ENCODE data around the gene SLK. TPM values are rescaled to one million over a fixed set of nuclear protein-coding genes. Genes with fewer than 3 reads are reported as not detected.

Gene SLK
- polyA plus RNA-seq, 1 of the 3 experiments (the other 2 are of a cell fraction) = 4.0 TPM

DNA sequence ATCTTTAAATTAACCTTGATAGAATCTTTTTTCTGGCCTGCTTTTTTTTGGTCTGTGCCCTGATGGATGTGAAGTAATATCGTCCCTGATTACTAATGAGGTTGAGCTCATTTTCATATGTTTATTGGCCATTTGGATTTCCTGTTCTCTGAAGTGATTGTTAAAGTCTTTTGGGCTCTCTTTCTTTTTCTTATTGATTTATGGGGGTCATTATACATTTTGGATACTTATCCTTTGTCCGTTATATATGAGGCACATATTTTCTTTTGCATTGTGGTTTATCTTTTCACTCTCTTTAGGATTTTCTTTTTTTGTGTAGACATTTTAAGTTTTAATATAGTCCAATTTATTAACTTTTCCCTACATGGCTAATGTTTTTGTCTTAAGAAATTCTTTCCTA, 12.6 kb downstream of the SLK start:
- Histone ChIP-seq H3K79me2 (ENCODE audit: insufficient read depth) (peaks cover 97% of the 10 kb centered on the region), H3K4me2 (no peak overlapping the region), H4K20me1 (ENCODE audit: insufficient read depth) (peaks cover 35% of the 10 kb centered on the region), H3K27ac (ENCODE audit: low read depth in 2 of 2, low read length in 1 of 2) (no peak overlapping the region), H3K4me1 (ENCODE audit: control insufficient read depth in 1 of 2, insufficient read depth in 2 of 2, low read depth in 1 of 2, low read length in 1 of 2) (peaks cover 0 to 22% of the 10 kb centered on the region in 2 experiments; a peak in 3 of 4 replicates), H3K9me2 (no peaks in the 10 kb centered on the region), H3K27me3 (ENCODE audit: insufficient read depth) (no peaks in the 10 kb centered on the region), H3K9me3 (no peaks in the 10 kb centered on the region), H3K4me3 (ENCODE audit: low read depth in 2 of 2, low read length in 1 of 2) (no peak overlapping the region; a peak in 1 of 4 replicates), H3K36me3 (replicated peaks in 1 of 2; ENCODE audit: control insufficient read depth in 1 of 2, insufficient read depth in 2 of 2, low read length in 1 of 2) (peaks cover 0 to 3% of the 10 kb centered on the region in 2 experiments), H3K9ac (no peak overlapping the region), H2AFZ (ENCODE audit: low read depth) (no peak overlapping the region), H3F3A (replicated peaks; ENCODE audit: insufficient read depth) (no peaks in the 10 kb centered on the region)
- WGBS (ENCODE audit: low lambda C conversion rate) = 66% methylated on average over 2 of the region's 2 CpGs
- TF ChIP-seq NFIC (IDR thresholded peaks at IDR 0.05; ENCODE audit: borderline replicate concordance) = no peak
- TF ChIP-seq, protein P1, sequence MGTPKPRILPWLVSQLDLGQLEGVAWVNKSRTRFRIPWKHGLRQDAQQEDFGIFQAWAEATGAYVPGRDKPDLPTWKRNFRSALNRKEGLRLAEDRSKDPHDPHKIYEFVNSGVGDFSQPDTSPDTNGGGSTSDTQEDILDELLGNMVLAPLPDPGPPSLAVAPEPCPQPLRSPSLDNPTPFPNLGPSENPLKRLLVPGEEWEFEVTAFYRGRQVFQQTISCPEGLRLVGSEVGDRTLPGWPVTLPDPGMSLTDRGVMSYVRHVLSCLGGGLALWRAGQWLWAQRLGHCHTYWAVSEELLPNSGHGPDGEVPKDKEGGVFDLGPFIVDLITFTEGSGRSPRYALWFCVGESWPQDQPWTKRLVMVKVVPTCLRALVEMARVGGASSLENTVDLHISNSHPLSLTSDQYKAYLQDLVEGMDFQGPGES (IDR thresholded peaks at IDR 0.05; ENCODE audit: low read depth, low read length) = no peak
- no peak for TF ChIP-seq ELF1 (IDR thresholded peaks at IDR 0.05)
- TF ChIP-seq, protein P2, sequence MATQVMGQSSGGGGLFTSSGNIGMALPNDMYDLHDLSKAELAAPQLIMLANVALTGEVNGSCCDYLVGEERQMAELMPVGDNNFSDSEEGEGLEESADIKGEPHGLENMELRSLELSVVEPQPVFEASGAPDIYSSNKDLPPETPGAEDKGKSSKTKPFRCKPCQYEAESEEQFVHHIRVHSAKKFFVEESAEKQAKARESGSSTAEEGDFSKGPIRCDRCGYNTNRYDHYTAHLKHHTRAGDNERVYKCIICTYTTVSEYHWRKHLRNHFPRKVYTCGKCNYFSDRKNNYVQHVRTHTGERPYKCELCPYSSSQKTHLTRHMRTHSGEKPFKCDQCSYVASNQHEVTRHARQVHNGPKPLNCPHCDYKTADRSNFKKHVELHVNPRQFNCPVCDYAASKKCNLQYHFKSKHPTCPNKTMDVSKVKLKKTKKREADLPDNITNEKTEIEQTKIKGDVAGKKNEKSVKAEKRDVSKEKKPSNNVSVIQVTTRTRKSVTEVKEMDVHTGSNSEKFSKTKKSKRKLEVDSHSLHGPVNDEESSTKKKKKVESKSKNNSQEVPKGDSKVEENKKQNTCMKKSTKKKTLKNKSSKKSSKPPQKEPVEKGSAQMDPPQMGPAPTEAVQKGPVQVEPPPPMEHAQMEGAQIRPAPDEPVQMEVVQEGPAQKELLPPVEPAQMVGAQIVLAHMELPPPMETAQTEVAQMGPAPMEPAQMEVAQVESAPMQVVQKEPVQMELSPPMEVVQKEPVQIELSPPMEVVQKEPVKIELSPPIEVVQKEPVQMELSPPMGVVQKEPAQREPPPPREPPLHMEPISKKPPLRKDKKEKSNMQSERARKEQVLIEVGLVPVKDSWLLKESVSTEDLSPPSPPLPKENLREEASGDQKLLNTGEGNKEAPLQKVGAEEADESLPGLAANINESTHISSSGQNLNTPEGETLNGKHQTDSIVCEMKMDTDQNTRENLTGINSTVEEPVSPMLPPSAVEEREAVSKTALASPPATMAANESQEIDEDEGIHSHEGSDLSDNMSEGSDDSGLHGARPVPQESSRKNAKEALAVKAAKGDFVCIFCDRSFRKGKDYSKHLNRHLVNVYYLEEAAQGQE (IDR thresholded peaks at IDR 0.05; ENCODE audit: low read depth, low read length) = no peak
- no peak for TF ChIP-seq TEAD4 (IDR thresholded peaks at IDR 0.05; ENCODE audit: borderline replicate concordance, insufficient read depth)
- TF ChIP-seq MXI1 (IDR thresholded peaks at IDR 0.05; ENCODE audit: low read depth, low read length) = no peak
- no peak for TF ChIP-seq RFX5 (IDR thresholded peaks at IDR 0.05; ENCODE audit: low read length)
- no peak for TF ChIP-seq SIN3A (IDR thresholded peaks at IDR 0.05; ENCODE audit: borderline replicate concordance, low read depth, low read length)
- TF ChIP-seq, protein P3, sequence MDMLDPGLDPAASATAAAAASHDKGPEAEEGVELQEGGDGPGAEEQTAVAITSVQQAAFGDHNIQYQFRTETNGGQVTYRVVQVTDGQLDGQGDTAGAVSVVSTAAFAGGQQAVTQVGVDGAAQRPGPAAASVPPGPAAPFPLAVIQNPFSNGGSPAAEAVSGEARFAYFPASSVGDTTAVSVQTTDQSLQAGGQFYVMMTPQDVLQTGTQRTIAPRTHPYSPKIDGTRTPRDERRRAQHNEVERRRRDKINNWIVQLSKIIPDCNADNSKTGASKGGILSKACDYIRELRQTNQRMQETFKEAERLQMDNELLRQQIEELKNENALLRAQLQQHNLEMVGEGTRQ (IDR thresholded peaks at IDR 0.05; ENCODE audit: borderline replicate concordance, low read depth, low read length) = no peak
- TF ChIP-seq, protein P4, sequence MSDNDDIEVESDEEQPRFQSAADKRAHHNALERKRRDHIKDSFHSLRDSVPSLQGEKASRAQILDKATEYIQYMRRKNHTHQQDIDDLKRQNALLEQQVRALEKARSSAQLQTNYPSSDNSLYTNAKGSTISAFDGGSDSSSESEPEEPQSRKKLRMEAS (IDR thresholded peaks at IDR 0.05; ENCODE audit: low read depth) = no peak
- TF ChIP-seq RAD21 (IDR thresholded peaks at IDR 0.05; ENCODE audit: low read length) = no peak
- no peak for TF ChIP-seq GATA2 (CRISPR knock-in tag; IDR thresholded peaks at IDR 0.05)
- no peak for TF ChIP-seq EP300 (IDR thresholded peaks at IDR 0.05; ENCODE audit: borderline replicate concordance in 1 of 2, low read depth in 1 of 2, low read length in 1 of 2)
- TF ChIP-seq, protein P5, sequence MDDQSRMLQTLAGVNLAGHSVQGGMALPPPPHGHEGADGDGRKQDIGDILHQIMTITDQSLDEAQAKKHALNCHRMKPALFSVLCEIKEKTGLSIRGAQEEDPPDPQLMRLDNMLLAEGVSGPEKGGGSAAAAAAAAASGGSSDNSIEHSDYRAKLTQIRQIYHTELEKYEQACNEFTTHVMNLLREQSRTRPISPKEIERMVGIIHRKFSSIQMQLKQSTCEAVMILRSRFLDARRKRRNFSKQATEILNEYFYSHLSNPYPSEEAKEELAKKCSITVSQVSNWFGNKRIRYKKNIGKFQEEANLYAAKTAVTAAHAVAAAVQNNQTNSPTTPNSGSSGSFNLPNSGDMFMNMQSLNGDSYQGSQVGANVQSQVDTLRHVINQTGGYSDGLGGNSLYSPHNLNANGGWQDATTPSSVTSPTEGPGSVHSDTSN (IDR thresholded peaks at IDR 0.05) = no peak
- no peak for TF ChIP-seq YY1 (IDR thresholded peaks at IDR 0.05; ENCODE audit: low read depth)
- TF ChIP-seq, protein P6, sequence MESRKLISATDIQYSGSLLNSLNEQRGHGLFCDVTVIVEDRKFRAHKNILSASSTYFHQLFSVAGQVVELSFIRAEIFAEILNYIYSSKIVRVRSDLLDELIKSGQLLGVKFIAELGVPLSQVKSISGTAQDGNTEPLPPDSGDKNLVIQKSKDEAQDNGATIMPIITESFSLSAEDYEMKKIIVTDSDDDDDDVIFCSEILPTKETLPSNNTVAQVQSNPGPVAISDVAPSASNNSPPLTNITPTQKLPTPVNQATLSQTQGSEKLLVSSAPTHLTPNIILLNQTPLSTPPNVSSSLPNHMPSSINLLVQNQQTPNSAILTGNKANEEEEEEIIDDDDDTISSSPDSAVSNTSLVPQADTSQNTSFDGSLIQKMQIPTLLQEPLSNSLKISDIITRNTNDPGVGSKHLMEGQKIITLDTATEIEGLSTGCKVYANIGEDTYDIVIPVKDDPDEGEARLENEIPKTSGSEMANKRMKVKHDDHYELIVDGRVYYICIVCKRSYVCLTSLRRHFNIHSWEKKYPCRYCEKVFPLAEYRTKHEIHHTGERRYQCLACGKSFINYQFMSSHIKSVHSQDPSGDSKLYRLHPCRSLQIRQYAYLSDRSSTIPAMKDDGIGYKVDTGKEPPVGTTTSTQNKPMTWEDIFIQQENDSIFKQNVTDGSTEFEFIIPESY (IDR thresholded peaks at IDR 0.05; ENCODE audit: borderline replicate concordance, low read depth) = no peak
- no peak for TF ChIP-seq GABPA (IDR thresholded peaks at IDR 0.05; ENCODE audit: low read depth)
- no peak for TF ChIP-seq FOSL2 (IDR thresholded peaks at IDR 0.05; ENCODE audit: borderline replicate concordance, low read depth)
- POLR2A ChIA-PET = no interaction called here
- DNase-seq = no peak
- CTCF ChIA-PET = interaction anchor here (0.8 kb wide), 1 partner anchor 312 kb away, joined by 3 read pairs; no protein-coding TSS in a partner anchor
